ENCODE data around the gene MYOM1. TPM values are rescaled to one million over a fixed set of nuclear protein-coding genes. Genes with fewer than 3 reads are reported as not detected.

Gene MYOM1
- total and polyA plus RNA-seq, 7 donors: 54.8 to 842 (median 388) TPM

GRCh38 chr18:3111523-3112240 lies 108.1 kb downstream of the MYOM1 start:
- peak overlapping the region; percentile 67 for H3K27ac ChIP-seq
- H3K4me3 ChIP-seq: no peak overlapping the region
- no peak for TF ChIP-seq CTCF (IDR thresholded peaks at IDR 0.05)
- H3K9me3 ChIP-seq: no peaks in the 10 kb centered on the region
- DNase-seq (no peak), ATAC-seq (no peak)
- no peaks in the 10 kb centered on the region for H3K4me1 ChIP-seq
- whole genome bisulfite sequencing, 3 donors: 51 to 59% (median 59%) methylated on average over 6 of the region's 6 CpGs
- H3K36me3 ChIP-seq (ENCODE audit: insufficient read depth in 1 of 2, low read depth in 1 of 2): peaks cover 0 to 74% of the 10 kb centered on the region in 2 donors
- H3K27me3 ChIP-seq (ENCODE audit: insufficient read depth in 3 of 3, low read length in 2 of 3): no peaks in the 10 kb centered on the region
- intact Hi-C loops (cut with DNase I): no loop called here

- peak in 1 of 4 donors; percentile 22 for ATAC-seq
- no peak for DNase-seq
- no peaks in the 10 kb centered on the region for H3K4me1 ChIP-seq
- WGBS, 3 donors: 80 to 87% (median 82%) methylated on average over 7 of the region's 7 CpGs
- H3K27me3 ChIP-seq (ENCODE audit: insufficient read depth in 3 of 3, low read length in 2 of 3): no peaks in the 10 kb centered on the region
- TF ChIP-seq CTCF (IDR thresholded peaks at IDR 0.05): no peak
- no peak overlapping the region for H3K4me3 ChIP-seq
- no peaks in the 10 kb centered on the region for H3K9me3 ChIP-seq
- peaks cover 0 to 73% of the 10 kb centered on the region in 2 donors for H3K36me3 ChIP-seq (ENCODE audit: insufficient read depth in 1 of 2, low read depth in 1 of 2)
- intact Hi-C loops (cut with DNase I): no loop called here
- peak overlapping the region; percentile 67 for H3K27ac ChIP-seq
Observed at GRCh38 chr18:3110034-3110752, 109.6 kb downstream of the MYOM1 start.

GRCh38 chr18:3107740-3108151 lies 112.0 kb downstream of the MYOM1 start:
- no peak overlapping the region for H3K4me3 ChIP-seq
- no peak overlapping the region for H3K27ac ChIP-seq
- intact Hi-C loops (cut with DNase I): no loop called here
- H3K27me3 ChIP-seq (ENCODE audit: insufficient read depth in 3 of 3, low read length in 2 of 3): no peaks in the 10 kb centered on the region
- no peak for DNase-seq
- TF ChIP-seq CTCF (IDR thresholded peaks at IDR 0.05): no peak
- H3K9me3 ChIP-seq: no peaks in the 10 kb centered on the region
- no peak for ATAC-seq
- H3K4me1 ChIP-seq: no peaks in the 10 kb centered on the region
- peaks cover 1 to 71% of the 10 kb centered on the region in 2 donors for H3K36me3 ChIP-seq (ENCODE audit: insufficient read depth in 1 of 2, low read depth in 1 of 2)

GRCh38 chr18:3104190-3105054 lies 115.3 kb downstream of the MYOM1 start:
- Histone ChIP-seq H3K27ac (peak overlapping the region; percentile 52), H3K4me3 (no peak overlapping the region), H3K9me3 (no peaks in the 10 kb centered on the region), H3K27me3 (ENCODE audit: insufficient read depth in 3 of 3, low read length in 2 of 3) (no peaks in the 10 kb centered on the region), H3K4me1 (no peaks in the 10 kb centered on the region), H3K36me3 (ENCODE audit: insufficient read depth in 1 of 2, low read depth in 1 of 2) (peaks cover 7 to 76% of the 10 kb centered on the region in 2 donors)
- TF ChIP-seq CTCF (IDR thresholded peaks at IDR 0.05): no peak
- WGBS, 3 donors: 80 to 85% (median 84%) methylated on average over 6 of the region's 6 CpGs
- ATAC-seq (peak in 2 of 4 donors; percentile 7 to 8), DNase-seq (no peak)
- intact Hi-C loops (cut with DNase I): no loop called here
